GM23338 (cell line): ENCODE results near the gene PLAAT2. TPM values are rescaled to one million over a fixed set of nuclear protein-coding genes. Genes with fewer than 3 reads are reported as not detected.

Experiments
- ATAC-seq: fragments of 200-7000 bp; cut with Tn5 transposase; 3 replicates; pipeline ENCODE4 v1.9.1; 2020
- DNase-seq: peaks from one replicate; pipeline ENCODE4 v3.0.0-alpha.2; 2015; ENCODE audit warnings: low spot score
- H2AFZ ChIP-seq: fragments of 200-600 bp; sonication (generic); 2 replicates; pipeline ENCODE4 v1.8.0; 2016; ENCODE audit warnings: antibody characterized with exemption, mild to moderate bottlenecking, moderate library complexity
- H3F3A ChIP-seq: fragments of 200-600 bp; sonication (generic); replicated peaks from 2 replicates; pipeline ENCODE4 v1.8.0; 2017; ENCODE audit warnings: antibody characterized with exemption, mixed run types, low read depth
- H3K27ac ChIP-seq: fragments of 200-600 bp; sonication (generic); 2 replicates; pipeline ENCODE4 v1.6.1; 2016; ENCODE audit warnings: low read depth
- H3K27me3 ChIP-seq: fragments of 200-600 bp; sonication (generic); 2 replicates; pipeline ENCODE4 v1.8.0; 2016; ENCODE audit warnings: mild to moderate bottlenecking, mixed run types, moderate library complexity; ENCODE audit not compliant: insufficient read depth
- H3K36me3 ChIP-seq: fragments of 200-600 bp; sonication (generic); 2 replicates; pipeline ENCODE4 v1.8.0; 2016; ENCODE audit warnings: mild to moderate bottlenecking; ENCODE audit not compliant: insufficient read depth
- H3K4me1 ChIP-seq: fragments of 200-600 bp; sonication (generic); 2 replicates; pipeline ENCODE4 v1.8.0; 2016; ENCODE audit warnings: mild to moderate bottlenecking, moderate library complexity; ENCODE audit not compliant: insufficient read depth
- H3K4me2 ChIP-seq: fragments of 200-600 bp; sonication (generic); 2 replicates; pipeline ENCODE4 v1.7.1; 2017; ENCODE audit warnings: mixed run types
- H3K4me3 ChIP-seq: fragments of 200-600 bp; sonication (generic); 2 replicates; pipeline ENCODE4 v1.6.1; 2016; ENCODE audit warnings: mixed run types
- H3K79me2 ChIP-seq: fragments of 200-600 bp; sonication (generic); replicated peaks from 2 replicates; pipeline ENCODE4 v1.8.0; 2017; ENCODE audit warnings: mild to moderate bottlenecking; ENCODE audit not compliant: insufficient read depth
- H3K9me2 ChIP-seq: fragments of 200-600 bp; sonication (generic); 2 replicates; pipeline ENCODE4 v1.8.0; 2017; ENCODE audit not compliant: insufficient read depth
- H4K20me1 ChIP-seq: fragments of 200-600 bp; sonication (generic); replicated peaks from 2 replicates; pipeline ENCODE4 v1.8.0; 2017; ENCODE audit warnings: mild to moderate bottlenecking; ENCODE audit not compliant: insufficient read depth
- H3K27ac Mint-ChIP-seq: 2 replicates; pipeline ENCODE4 v1.8.0; 2020; ENCODE audit warnings: inconsistent platforms, mild to moderate bottlenecking, moderate library complexity, mixed read lengths
- H3K27me3 Mint-ChIP-seq: 3 replicates; pipeline ENCODE4 v1.8.0; 2022; ENCODE audit warnings: low read depth, mild to moderate bottlenecking, moderate library complexity, mixed read lengths, inconsistent platforms; ENCODE audit not compliant: insufficient read depth, poor library complexity
- H3K36me3 Mint-ChIP-seq: 3 replicates; pipeline ENCODE4 v1.8.0; 2021; ENCODE audit warnings: low read depth, mild to moderate bottlenecking, inconsistent platforms, moderate library complexity, mixed read lengths
- H3K4me1 Mint-ChIP-seq: 3 replicates; pipeline ENCODE4 v1.8.0; 2020; ENCODE audit warnings: mild to moderate bottlenecking, inconsistent platforms, mixed read lengths
- H3K4me3 Mint-ChIP-seq: 3 replicates; pipeline ENCODE4 v1.8.0; 2021; ENCODE audit warnings: moderate library complexity, mild to moderate bottlenecking, inconsistent platforms, mixed read lengths
- H3K9me3 Mint-ChIP-seq: 3 replicates; pipeline ENCODE4 v1.8.0; 2020; ENCODE audit warnings: moderate library complexity, mild to moderate bottlenecking, inconsistent platforms, mixed read lengths
- EZH2phosphoT487 ChIP-seq: fragments of 200-600 bp; sonication (generic); IDR thresholded peaks from one replicate; pipeline ENCODE4 v1.8.1; 2018; ENCODE audit warnings: antibody characterized with exemption; ENCODE audit not compliant: unreplicated experiment
- JUNB ChIP-seq: IDR thresholded peaks from one replicate; pipeline ENCODE4 v1.6.1; 2016; ENCODE audit warnings: antibody characterized with exemption; ENCODE audit not compliant: unreplicated experiment
- NANOG ChIP-seq: IDR thresholded peaks from 2 replicates; pipeline ENCODE4 v1.6.1; 2016; ENCODE audit warnings: antibody characterized with exemption, borderline replicate concordance
- REST ChIP-seq: IDR thresholded peaks from one replicate; pipeline ENCODE4 v1.6.1; 2018; ENCODE audit warnings: antibody characterized with exemption; ENCODE audit not compliant: unreplicated experiment
- ZNF331 ChIP-seq: fragments of 250-450 bp; sonication (Bioruptor Pico); IDR thresholded peaks from 2 replicates; pipeline ENCODE4 v1.5.0; 2020; ENCODE audit warnings: low read depth, mild to moderate bottlenecking, moderate library complexity
- ZNF462 ChIP-seq: fragments of 250-450 bp; sonication (Bioruptor Pico); IDR thresholded peaks from 2 replicates; pipeline ENCODE4 v1.5.0; 2020; ENCODE audit warnings: mild to moderate bottlenecking, moderate library complexity
- polyA plus RNA-seq: library from polyadenylated mRNA; unstranded; fragments of >200 nt; fragmentation: Nextera tagmentation; extraction: Ambion mirVana; gene quantifications from 2 replicates; pipeline ENCODE4 v1.2.1, GENCODE V29; 2016
- total RNA-seq: library from RNA; depleted of rRNA; stranded (reverse); fragments of >200 nt; shearing (Covaris generic); gene quantifications from 2 replicates; pipeline ENCODE4 v1.2.3, GENCODE V29; 2014

PLAAT2 gene
- total and polyA plus RNA-seq, 2 experiments from 2014 or later, result 0.66 to 0.78 TPM

- 0 out of 2 replicates have a peak, but pooled peaks have one; percentile 45 for TF ChIP-seq ZNF462
- TF ChIP-seq REST, result no peak
Observed at GRCh38 chr11:63504054-63504453, 59.1 kb downstream of the PLAAT2 start (continued).

DNA sequence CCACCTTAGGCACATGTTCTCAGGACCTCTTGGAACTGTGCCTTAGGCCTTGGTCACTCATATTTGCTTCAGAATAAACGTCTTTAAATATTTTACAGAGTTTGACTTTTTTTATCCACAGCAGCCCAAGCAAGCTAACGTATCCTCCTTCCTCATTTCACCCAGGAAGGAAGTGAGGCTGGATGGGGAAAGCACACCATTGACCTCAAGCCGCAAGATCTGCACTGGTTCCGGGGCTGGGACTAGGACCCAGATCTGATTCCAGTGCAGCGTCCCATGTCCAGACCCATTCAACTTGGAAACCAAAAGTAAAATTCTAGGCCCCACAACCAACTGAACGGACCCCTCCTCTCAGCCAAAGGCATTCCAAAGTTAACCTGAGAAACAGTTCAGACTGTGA is 59.7 kb downstream of the PLAAT2 start:
- peaks cover 39% of the 10 kb centered on the region for H3K36me3 Mint-ChIP-seq
- peaks cover 44% of the 10 kb centered on the region for H3K9me3 Mint-ChIP-seq
- no peaks in the 10 kb centered on the region for H4K20me1 ChIP-seq
- DNase-seq (no peak), ATAC-seq (no peak)
- H3K36me3 ChIP-seq, result peaks cover 12% of the 10 kb centered on the region; the same call in 1 of the 2 replicates
- H3K27me3 Mint-ChIP-seq, result peaks cover 9% of the 10 kb centered on the region
- H2AFZ ChIP-seq, result no peak overlapping the region
- H3F3A ChIP-seq, result no peaks in the 10 kb centered on the region; the same call in 1 of the 2 replicates
- peaks cover 6% of the 10 kb centered on the region; the same call in 1 of the 2 replicates for H3K9me2 ChIP-seq
- no peak overlapping the region for H3K27ac Mint-ChIP-seq
- no peak overlapping the region for H3K4me3 ChIP-seq
- H3K27ac ChIP-seq, result no peak overlapping the region
- H3K27me3 ChIP-seq, result no peaks in the 10 kb centered on the region
- H3K4me1 Mint-ChIP-seq, result peaks cover 43% of the 10 kb centered on the region
- no peak overlapping the region for H3K4me3 Mint-ChIP-seq
- H3K4me2 ChIP-seq, result peak overlapping the region; percentile 54
- no peaks in the 10 kb centered on the region for H3K79me2 ChIP-seq
- peaks cover 26% of the 10 kb centered on the region for H3K4me1 ChIP-seq
- TF ChIP-seq ZNF462, result no peak
- TF ChIP-seq ZNF331 (CRISPR knock-in tag), result no peak
- TF ChIP-seq JUNB, result no peak
- TF ChIP-seq EZH2phosphoT487, result no peak
- no peak for TF ChIP-seq NANOG
